Measurements from ENCODE around the gene FETUB. TPM values are rescaled to one million over a fixed set of nuclear protein-coding genes. Genes with fewer than 3 reads are reported as not detected.
"Not testable (repeated sequence)": the region's sequence is repeated elsewhere in the genome, so short reads cannot be mapped to it uniquely, and the experiment has no call there.

FETUB gene
- total RNA-seq, 1 experiment from 2014 or later = not detected

GRCh38 chr3:186682812-186683211 lies 42.6 kb downstream of the FETUB start:
- TF ChIP-seq CTCF (IDR thresholded peaks at IDR 0.05; ENCODE audit: unreplicated experiment) = no peak
- Mint-ChIP-seq H3K9me3 (ENCODE audit: unreplicated experiment) (peaks cover 9% of the 10 kb centered on the region), H3K27me3 (ENCODE audit: insufficient read depth, unreplicated experiment) (no peaks in the 10 kb centered on the region), H3K27ac (ENCODE audit: low read depth, unreplicated experiment) (no peak overlapping the region), H3K4me1 (ENCODE audit: insufficient read depth, unreplicated experiment) (no peaks in the 10 kb centered on the region), H3K4me3 (ENCODE audit: unreplicated experiment) (no peak overlapping the region), H3K36me3 (ENCODE audit: insufficient read depth, unreplicated experiment) (no peaks in the 10 kb centered on the region)
- no TSS peak for BruUV-seq (replicated peaks)
- DNase-seq (ENCODE audit: unreplicated experiment) = no peak
- ChIA-PET POLR2A (no interaction called here), CTCF (interaction anchor here (0.6 to 0.7 kb wide), 2 partner anchors 13 to 14 kb away, joined by 3 read pairs; no protein-coding TSS in a partner anchor)
- intact Hi-C loops (cut with micrococcal nuclease) = no loop called here

GRCh38 chr3:186683979-186684378 lies 43.8 kb downstream of the FETUB start:
- Mint-ChIP-seq H3K27me3 (ENCODE audit: insufficient read depth, unreplicated experiment) (no peaks in the 10 kb centered on the region), H3K27ac (ENCODE audit: low read depth, unreplicated experiment) (no peak overlapping the region), H3K9me3 (ENCODE audit: unreplicated experiment) (peaks cover 9% of the 10 kb centered on the region), H3K4me3 (ENCODE audit: unreplicated experiment) (no peak overlapping the region), H3K4me1 (ENCODE audit: insufficient read depth, unreplicated experiment) (no peaks in the 10 kb centered on the region), H3K36me3 (ENCODE audit: insufficient read depth, unreplicated experiment) (no peaks in the 10 kb centered on the region)
- ChIA-PET POLR2A (no interaction called here), CTCF (no interaction called here)
- no TSS peak for BruUV-seq (replicated peaks)
- intact Hi-C loops (cut with micrococcal nuclease) = no loop called here
- no peak for DNase-seq (ENCODE audit: unreplicated experiment)
- TF ChIP-seq CTCF (IDR thresholded peaks at IDR 0.05; ENCODE audit: unreplicated experiment) = no peak

GRCh38 chr3:186686475-186686874 lies 46.3 kb downstream of the FETUB start:
- H3K27ac Mint-ChIP-seq (ENCODE audit: low read depth, unreplicated experiment); H3K36me3 Mint-ChIP-seq (ENCODE audit: insufficient read depth, unreplicated experiment); DNase-seq (ENCODE audit: unreplicated experiment); POLR2A ChIA-PET; intact Hi-C loops (cut with micrococcal nuclease); H3K27me3 Mint-ChIP-seq (ENCODE audit: insufficient read depth, unreplicated experiment); H3K4me3 Mint-ChIP-seq (ENCODE audit: unreplicated experiment); H3K4me1 Mint-ChIP-seq (ENCODE audit: insufficient read depth, unreplicated experiment); BruUV-seq (replicated peaks): not testable (repeated sequence)
- CTCF ChIA-PET = interaction anchor here (0.6 to 1.0 kb wide), 2 partner anchors 11 to 321 kb away, joined by 3 read pairs; no protein-coding TSS in a partner anchor
- peaks cover 18% of the 10 kb centered on the region for H3K9me3 Mint-ChIP-seq (ENCODE audit: unreplicated experiment)

- Mint-ChIP-seq H3K27me3 (ENCODE audit: insufficient read depth, unreplicated experiment) (no peaks in the 10 kb centered on the region), H3K4me1 (ENCODE audit: insufficient read depth, unreplicated experiment) (no peaks in the 10 kb centered on the region), H3K9me3 (ENCODE audit: unreplicated experiment) (peaks cover 20% of the 10 kb centered on the region), H3K4me3 (ENCODE audit: unreplicated experiment) (no peak overlapping the region), H3K27ac (ENCODE audit: low read depth, unreplicated experiment) (no peak overlapping the region), H3K36me3 (ENCODE audit: insufficient read depth, unreplicated experiment) (no peaks in the 10 kb centered on the region)
- intact Hi-C loops (cut with micrococcal nuclease) = no loop called here
- no TSS peak for BruUV-seq (replicated peaks)
- TF ChIP-seq CTCF (IDR thresholded peaks at IDR 0.05; ENCODE audit: unreplicated experiment) = no peak
- ChIA-PET CTCF (interaction anchor here (0.6 kb wide), 1 partner anchor 1011 kb away, joined by 3 read pairs; no protein-coding TSS in a partner anchor), POLR2A (no interaction called here)
- no peak for DNase-seq (ENCODE audit: unreplicated experiment)
Measured at GRCh38 chr3:186687120-186687651, 47.0 kb downstream of the FETUB start.

GRCh38 chr3:186690304-186690703 lies 50.1 kb downstream of the FETUB start:
- DNase-seq (ENCODE audit: unreplicated experiment); CTCF ChIA-PET; H3K4me1 Mint-ChIP-seq (ENCODE audit: insufficient read depth, unreplicated experiment); H3K36me3 Mint-ChIP-seq (ENCODE audit: insufficient read depth, unreplicated experiment); H3K27me3 Mint-ChIP-seq (ENCODE audit: insufficient read depth, unreplicated experiment); BruUV-seq (replicated peaks); H3K4me3 Mint-ChIP-seq (ENCODE audit: unreplicated experiment); intact Hi-C loops (cut with micrococcal nuclease); H3K27ac Mint-ChIP-seq (ENCODE audit: low read depth, unreplicated experiment); POLR2A ChIA-PET: not testable (repeated sequence)
- H3K9me3 Mint-ChIP-seq (ENCODE audit: unreplicated experiment) = peaks cover 20% of the 10 kb centered on the region

Measured in MCF 10A (cell line).